ENCODE results near the gene TMEM63C. TPM values are rescaled to one million over a fixed set of nuclear protein-coding genes. Genes with fewer than 3 reads are reported as not detected.

The TMEM63C gene
- total RNA-seq, 3 donors from 2014 or later = 21.2 to 40.8 (median 34.9) TPM

GRCh38 chr14:77190977-77191376, 9.4 kb downstream of the TMEM63C start:
- no peak for TF ChIP-seq CTCF (IDR thresholded peaks at IDR 0.05)
- H3K4me3 ChIP-seq = no peak overlapping the region
- ATAC-seq = no peak
- H3K36me3 ChIP-seq (ENCODE audit: low read depth) = no peaks in the 10 kb centered on the region
- intact Hi-C loops (cut with DNase I, micrococcal nuclease) = no loop called here
- DNase-seq = no peak
- peaks cover 7% of the 10 kb centered on the region for H3K4me1 ChIP-seq (ENCODE audit: low read depth)
- H3K9me3 ChIP-seq = no peaks in the 10 kb centered on the region

GRCh38 chr14:77194706-77195105, 13.1 kb downstream of the TMEM63C start:
- Histone ChIP-seq H3K4me3 (no peak overlapping the region), H3K9me3 (no peaks in the 10 kb centered on the region), H3K36me3 (ENCODE audit: low read depth) (no peaks in the 10 kb centered on the region), H3K4me1 (ENCODE audit: low read depth) (no peaks in the 10 kb centered on the region)
- intact Hi-C loops (cut with DNase I, micrococcal nuclease) = no loop called here
- no peak for ATAC-seq
- DNase-seq = no peak
- TF ChIP-seq CTCF (IDR thresholded peaks at IDR 0.05) = no peak

- no peaks in the 10 kb centered on the region for H3K9me3 ChIP-seq
- ATAC-seq (no peak), DNase-seq (no peak)
- no peak overlapping the region for H3K4me3 ChIP-seq
- intact Hi-C loops (cut with DNase I, micrococcal nuclease) = no loop called here
- no peaks in the 10 kb centered on the region for H3K4me1 ChIP-seq (ENCODE audit: low read depth)
- no peaks in the 10 kb centered on the region for H3K36me3 ChIP-seq (ENCODE audit: low read depth)
- TF ChIP-seq CTCF (IDR thresholded peaks at IDR 0.05) = no peak
Observed at GRCh38 chr14:77195766-77196165, 14.2 kb downstream of the TMEM63C start.

GRCh38 chr14:77197988-77198387, 16.4 kb downstream of the TMEM63C start:
- intact Hi-C loops (cut with DNase I, micrococcal nuclease) = no loop called here
- H3K4me1 ChIP-seq (ENCODE audit: low read depth) = no peaks in the 10 kb centered on the region
- H3K36me3 ChIP-seq (ENCODE audit: low read depth) = no peaks in the 10 kb centered on the region
- ATAC-seq (no peak), DNase-seq (no peak)
- no peak overlapping the region for H3K4me3 ChIP-seq
- no peak for TF ChIP-seq CTCF (IDR thresholded peaks at IDR 0.05)
- no peaks in the 10 kb centered on the region for H3K9me3 ChIP-seq

- no peak for TF ChIP-seq CTCF (IDR thresholded peaks at IDR 0.05)
- intact Hi-C loops (cut with DNase I, micrococcal nuclease) = no loop called here
- Histone ChIP-seq H3K4me3 (no peak overlapping the region), H3K4me1 (ENCODE audit: low read depth) (no peaks in the 10 kb centered on the region), H3K36me3 (ENCODE audit: low read depth) (no peaks in the 10 kb centered on the region), H3K9me3 (no peaks in the 10 kb centered on the region)
- ATAC-seq = no peak
- no peak for DNase-seq
Observed at GRCh38 chr14:77198561-77198960, 17.0 kb downstream of the TMEM63C start.

- Histone ChIP-seq H3K36me3 (ENCODE audit: low read depth) (no peaks in the 10 kb centered on the region), H3K4me1 (ENCODE audit: low read depth) (peaks cover 3% of the 10 kb centered on the region), H3K9me3 (no peaks in the 10 kb centered on the region), H3K4me3 (no peak overlapping the region)
- intact Hi-C loops (cut with DNase I, micrococcal nuclease) = no loop called here
- DNase-seq (no peak), ATAC-seq (no peak)
- no peak for TF ChIP-seq CTCF (IDR thresholded peaks at IDR 0.05)
Observed at GRCh38 chr14:77199590-77199989, 18.0 kb downstream of the TMEM63C start.

All from mucosa of descending colon (tissue), 3 donors.